GM21381 (cell line): ENCODE measurements around the gene HOXB3.

ENCODE experiments used
- ATAC-seq: cut with Tn5 transposase; IDR thresholded peaks from one replicate; pipeline ENCODE4 v1.9.1; 2021; ENCODE audit warnings: mild to moderate bottlenecking, moderate library complexity; ENCODE audit not compliant: unreplicated experiment

The HOXB3 gene

GRCh38 chr17:48589831-48590606 lies at the start of gene HOXB3:
Gene HOXB3, minus strand, starts transcription at chr17:48590241. Its CDS starts 37,767 bp downstream, at chr17:48552474.
- no peak for ATAC-seq

- no peak for ATAC-seq
These were observed 49.1 kb upstream of the HOXB3 start for GRCh38 chr17:48639136-48639535.

- no peak for ATAC-seq
These were observed 47.6 kb upstream of the HOXB3 start for GRCh38 chr17:48637323-48638260.

GRCh38 chr17:48636177-48637018 lies 46.4 kb upstream of the HOXB3 start:
- ATAC-seq: no peak

- no peak for ATAC-seq
These were observed 44.6 kb upstream of the HOXB3 start for GRCh38 chr17:48634493-48635208.

- no peak for ATAC-seq
These were observed 43.2 kb upstream of the HOXB3 start for GRCh38 chr17:48633266-48633677.

GRCh38 chr17:48632579-48633265 lies 42.7 kb upstream of the HOXB3 start:
- ATAC-seq: no peak

- no peak for ATAC-seq
These were observed 41.9 kb upstream of the HOXB3 start for GRCh38 chr17:48631693-48632578.

GRCh38 chr17:48630925-48631692 lies 41.1 kb upstream of the HOXB3 start:
- no peak for ATAC-seq

- ATAC-seq: no peak
These were observed 40.2 kb upstream of the HOXB3 start for GRCh38 chr17:48630009-48630924.

GRCh38 chr17:48629411-48629759 lies 39.3 kb upstream of the HOXB3 start:
- ATAC-seq: no peak

- no peak for ATAC-seq
These were observed 38.8 kb upstream of the HOXB3 start for GRCh38 chr17:48628649-48629410.

- no peak for ATAC-seq
These were observed 37.8 kb upstream of the HOXB3 start for GRCh38 chr17:48627623-48628521.

GRCh38 chr17:48627118-48627597 lies 37.1 kb upstream of the HOXB3 start:
- ATAC-seq: no peak
